Esophagus squamous epithelium (tissue), 5 donors: Measurements from ENCODE around the gene ZNF521. TPM values are rescaled to one million over a fixed set of nuclear protein-coding genes. Genes with fewer than 3 reads are reported as not detected.

Experiments
- DNase-seq: peaks from one replicate; lab custom pipeline; 2025; lab: John Stamatoyannopoulos, UW
- H3K27ac ChIP-seq, 4 donors: fragments of 200-600 bp; sonication (generic); one replicate each; pipeline ENCODE4 v1.5.1; 2016 to 2019; ENCODE audit warnings: mild to moderate bottlenecking in 1 of 4
- H3K27me3 ChIP-seq, 4 donors: fragments of 200-600 bp; sonication (generic); 1 replicate in 3 of 4; 2 replicates in 1 of 4; pipeline versions ENCODE4 v1.5.1 to v1.6.0; 2017 to 2021; ENCODE audit warnings: antibody characterized with exemption in 1 of 4
- H3K36me3 ChIP-seq, 3 donors: fragments of 200-600 bp; sonication (generic); one replicate each; pipeline ENCODE4 v1.5.1; 2016 to 2019
- H3K4me1 ChIP-seq, 3 donors: fragments of 200-600 bp; sonication (generic); one replicate each; pipeline ENCODE4 v1.5.1; 2017 to 2019
- H3K4me3 ChIP-seq, 4 donors: fragments of 200-600 bp; sonication (generic); 1 replicate in 3 of 4; 2 replicates in 1 of 4; pipeline ENCODE4 v1.5.1; 2016 to 2019; ENCODE audit warnings: mild to moderate bottlenecking in 2 of 4, moderate library complexity in 1 of 4
- H3K9me3 ChIP-seq, 3 donors: fragments of 200-600 bp; sonication (generic); one replicate each; pipeline ENCODE4 v1.5.1; 2016 to 2019
- CTCF ChIP-seq, 6 experiments: fragments of 450-650 bp in 4 of 6; fragments of 200-600 bp in 2 of 6; sonication (generic) in 2 of 6; IDR thresholded peaks; one replicate each; pipeline ENCODE4 v1.5.1; 2016 to 2019; ENCODE audit warnings: antibody characterized with exemption in 6 of 6, mild to moderate bottlenecking in 4 of 6, moderate library complexity in 4 of 6
- POLR2A ChIP-seq, 4 donors: fragments of 450-650 bp; IDR thresholded peaks; one replicate each; pipeline ENCODE4 v1.6.1; 2017; ENCODE audit warnings: antibody characterized with exemption in 4 of 4, mild to moderate bottlenecking in 4 of 4, moderate library complexity in 3 of 4
- WGBS, 2 donors: methylation state at CpG; one replicate each; pipeline ENCODE4 v1.1.5; 2018; 5-methylcytosine and 5-hydroxymethylcytosine counted together
- intact Hi-C: fragments of 100-400 bp; cut with DNase I; formaldehyde crosslinking; loops from one replicate; pipeline ENCODE4 v1.15.0; 2022
- total RNA-seq, 4 donors: library from RNA; depleted of rRNA; stranded (reverse); fragments of >200 nt; gene quantifications; one replicate each; pipeline ENCODE4 v1.1.0, GENCODE V29; 2016
- donor health status: DM: yes; HTN: yes; CAD: no.

ZNF521 gene
- total RNA-seq, 4 donors from 2014 or later, result 0.68 to 11.3 (median 4.7) TPM

GRCh38 chr18:25351280-25351775, 638 bp downstream of the ZNF521 start:
- 1% methylated on average over 16 to 19 of the region's 20 CpGs for WGBS, 2 donors
- H3K4me1 ChIP-seq, result peaks cover 13 to 28% (median 14%) of the 10 kb centered on the region in 3 donors
- no peaks in the 10 kb centered on the region for H3K9me3 ChIP-seq
- no peak for DNase-seq
- H3K36me3 ChIP-seq, result no peaks in the 10 kb centered on the region
- intact Hi-C loops, result no loop called here
- TF ChIP-seq CTCF (IDR thresholded peaks at IDR 0.05), result no peak
- no peak for TF ChIP-seq POLR2A (IDR thresholded peaks at IDR 0.05)
- H3K27me3 ChIP-seq, result peaks cover 6 to 55% (median 10%) of the 10 kb centered on the region in 4 donors
- peak overlapping the region; percentile 55 to 70 (median 68) for H3K4me3 ChIP-seq
- peak overlapping the region; percentile 69 to 91 (median 88) for H3K27ac ChIP-seq

- H3K4me3 ChIP-seq, result peak overlapping the region; percentile 55 to 70 (median 68)
Measured at GRCh38 chr18:25350489-25351251, 1.3 kb downstream of the ZNF521 start.

GRCh38 chr18:25349926-25350487, 2.0 kb downstream of the ZNF521 start:
- intact Hi-C loops, result no loop called here
- H3K4me1 ChIP-seq, result peaks cover 13 to 28% (median 14%) of the 10 kb centered on the region in 3 donors
- no peaks in the 10 kb centered on the region for H3K9me3 ChIP-seq
- H3K27me3 ChIP-seq, result peaks cover 6 to 55% (median 10%) of the 10 kb centered on the region in 4 donors
- no peak for DNase-seq
- no peaks in the 10 kb centered on the region for H3K36me3 ChIP-seq
- 2 to 3% methylated on average over 10 to 16 of the region's 64 CpGs for WGBS, 2 donors
- H3K27ac ChIP-seq, result peak overlapping the region; percentile 69 to 95 (median 89)
- H3K4me3 ChIP-seq, result peak overlapping the region; percentile 55 to 70 (median 68)
- TF ChIP-seq CTCF (IDR thresholded peaks at IDR 0.05) (no peak), POLR2A (IDR thresholded peaks at IDR 0.05) (no peak)

More at GRCh38 chr18:25350489-25351251, 1.3 kb downstream of the ZNF521 start:
- intact Hi-C loops, result no loop called here
- H3K27ac ChIP-seq, result peak overlapping the region; percentile 69 to 95 (median 89)
- H3K27me3 ChIP-seq, result peaks cover 6 to 55% (median 10%) of the 10 kb centered on the region in 4 donors
- H3K4me1 ChIP-seq, result peaks cover 13 to 28% (median 14%) of the 10 kb centered on the region in 3 donors
- TF ChIP-seq CTCF (IDR thresholded peaks at IDR 0.05) (no peak), POLR2A (IDR thresholded peaks at IDR 0.05) (peak in 1 of 4 donors; percentile 17)
- no peaks in the 10 kb centered on the region for H3K9me3 ChIP-seq
- no peak for DNase-seq
- no peaks in the 10 kb centered on the region for H3K36me3 ChIP-seq
- WGBS, 2 donors, result 1% methylated on average over 27 to 33 of the region's 76 CpGs

- H3K4me3 ChIP-seq, result peak overlapping the region; percentile 55 to 70 (median 68)
- peaks cover 6 to 55% (median 10%) of the 10 kb centered on the region in 4 donors for H3K27me3 ChIP-seq
- 14 to 20% methylated on average over 19 to 23 of the region's 78 CpGs for WGBS, 2 donors
- DNase-seq, result no peak
- peak overlapping the region; percentile 69 to 95 (median 89) for H3K27ac ChIP-seq
- H3K4me1 ChIP-seq, result peaks cover 13 to 28% (median 14%) of the 10 kb centered on the region in 3 donors
- H3K9me3 ChIP-seq, result no peaks in the 10 kb centered on the region
- TF ChIP-seq CTCF (IDR thresholded peaks at IDR 0.05) (no peak), POLR2A (IDR thresholded peaks at IDR 0.05) (no peak)
- intact Hi-C loops, result no loop called here
- H3K36me3 ChIP-seq, result no peaks in the 10 kb centered on the region
Measured at GRCh38 chr18:25349131-25349925, 2.6 kb downstream of the ZNF521 start.
